Muscle of arm (tissue), 12 donors: ENCODE measurements around the gene PCBP4. TPM values are rescaled to one million over a fixed set of nuclear protein-coding genes. Genes with fewer than 3 reads are reported as not detected.

Experiments used
- DNase-seq: peaks from one replicate; pipeline ENCODE4 v3.0.0-alpha.2; 2013
- polyA plus RNA-seq, 12 donors: library from polyadenylated mRNA; unstranded; fragments of 120-200 nt; gene quantifications; one replicate each; pipeline ENCODE4 v1.2.1, GENCODE V29; 2013; ENCODE audit not compliant: insufficient read length in 12 of 12

PCBP4 gene
- polyA plus RNA-seq, 12 donors: 45.3 to 71.8 (median 56.8) TPM; not detected in 1

DNA sequence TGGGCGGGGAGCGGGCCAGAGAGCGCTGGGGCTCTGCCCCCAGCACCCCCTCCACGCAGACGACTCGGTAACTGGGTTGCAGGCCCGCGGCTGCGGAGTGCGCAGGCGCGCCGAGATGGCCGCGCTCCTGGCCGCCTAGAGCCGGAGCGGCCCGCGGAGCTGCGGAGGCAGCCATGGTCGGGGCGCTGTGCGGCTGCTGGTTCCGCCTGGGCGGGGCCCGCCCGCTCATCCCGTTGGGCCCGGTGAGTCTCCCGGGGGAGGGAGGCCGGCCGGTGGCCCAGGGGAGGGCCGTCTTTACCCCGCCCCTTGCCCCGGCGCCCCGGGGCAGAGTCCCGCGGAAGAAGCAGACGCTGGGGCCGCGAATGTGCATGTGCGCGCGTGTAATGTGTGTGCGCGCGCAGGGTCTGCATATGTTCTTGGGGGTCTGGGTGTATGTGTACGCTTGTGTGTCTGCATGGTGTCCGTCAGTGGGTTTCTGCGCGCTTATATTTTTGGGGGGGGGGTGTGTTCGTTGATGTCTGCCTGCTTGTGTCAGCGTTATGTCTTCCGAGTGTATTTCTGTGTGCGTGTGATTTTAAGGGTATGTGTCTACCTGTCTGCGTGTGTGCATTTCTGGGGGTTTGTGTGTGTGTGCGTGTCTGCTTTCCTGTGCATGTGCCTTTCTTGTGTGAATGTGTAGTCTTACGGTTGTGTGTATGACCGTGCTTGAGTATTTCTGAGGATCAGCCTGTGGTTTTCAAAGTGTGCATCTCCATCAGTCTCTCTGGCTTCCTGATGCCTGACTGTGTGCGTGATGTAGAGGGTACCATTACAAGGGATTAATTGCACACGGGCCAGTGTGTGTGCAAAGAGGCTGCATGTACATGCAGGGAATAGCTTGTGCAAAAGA lies 8.0 kb upstream of the PCBP4 start, which contains the start of gene ABHD14A:
Gene ABHD14A (plus strand): TSS at position 102 of the 889 bp plus-strand sequence. CDS start 72 bp downstream, at position 174.
- peak; percentile 78 for DNase-seq

DNA sequence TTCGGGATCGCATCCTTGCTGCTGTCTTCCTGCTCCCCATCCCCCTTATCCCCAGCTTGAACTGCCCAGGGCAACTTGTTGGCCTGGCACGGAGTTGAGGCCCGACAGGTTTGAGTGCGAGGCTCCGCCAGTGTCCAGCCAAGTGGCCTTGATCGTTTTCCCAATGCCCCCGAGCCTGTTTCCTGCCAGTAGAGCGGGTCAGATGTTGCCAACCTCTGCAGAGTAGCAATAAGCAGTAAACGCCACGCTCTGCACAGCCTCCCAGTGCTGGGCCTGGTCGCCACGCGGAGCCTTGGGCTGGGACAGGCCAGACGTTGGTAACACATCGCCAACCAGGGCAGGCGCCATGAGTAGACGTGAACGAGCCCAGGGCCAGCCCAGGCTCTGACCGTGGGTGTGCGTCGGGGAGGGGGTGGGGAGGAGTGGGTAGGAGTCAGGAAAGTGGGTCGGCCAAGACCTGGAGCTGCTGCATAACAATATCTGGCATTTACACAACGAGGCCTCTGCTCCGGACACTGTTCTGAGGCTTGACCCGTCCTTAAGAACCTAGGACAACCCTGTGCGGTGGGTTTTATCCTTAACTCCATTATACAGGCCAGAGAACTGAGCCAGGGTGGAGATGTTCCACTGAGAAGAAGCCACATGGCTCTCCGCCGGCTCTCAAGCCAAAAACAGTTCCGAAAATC lies 7.2 kb upstream of the PCBP4 start:
- no peak for DNase-seq

DNA sequence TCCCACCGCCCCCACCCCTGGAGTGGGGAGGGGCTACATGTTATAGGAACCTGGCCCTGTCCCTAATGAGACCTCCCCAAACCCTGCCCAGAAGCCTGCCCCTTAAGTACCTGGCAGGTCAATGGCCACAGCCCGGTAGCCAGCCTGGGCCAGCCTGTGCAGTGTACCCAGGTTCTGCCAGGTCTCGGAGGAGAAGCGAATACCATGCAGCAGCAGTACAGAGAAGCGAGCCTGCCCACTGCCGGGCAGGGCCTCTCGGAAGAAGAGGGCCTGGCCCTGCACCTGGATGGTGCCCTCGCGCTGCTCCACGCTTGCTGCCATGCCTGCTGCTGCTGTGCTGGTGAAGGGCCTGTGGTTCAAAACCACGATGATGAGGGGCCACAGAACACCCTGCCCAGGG lies 4.1 kb upstream of the PCBP4 start:
- no peak for DNase-seq

DNA sequence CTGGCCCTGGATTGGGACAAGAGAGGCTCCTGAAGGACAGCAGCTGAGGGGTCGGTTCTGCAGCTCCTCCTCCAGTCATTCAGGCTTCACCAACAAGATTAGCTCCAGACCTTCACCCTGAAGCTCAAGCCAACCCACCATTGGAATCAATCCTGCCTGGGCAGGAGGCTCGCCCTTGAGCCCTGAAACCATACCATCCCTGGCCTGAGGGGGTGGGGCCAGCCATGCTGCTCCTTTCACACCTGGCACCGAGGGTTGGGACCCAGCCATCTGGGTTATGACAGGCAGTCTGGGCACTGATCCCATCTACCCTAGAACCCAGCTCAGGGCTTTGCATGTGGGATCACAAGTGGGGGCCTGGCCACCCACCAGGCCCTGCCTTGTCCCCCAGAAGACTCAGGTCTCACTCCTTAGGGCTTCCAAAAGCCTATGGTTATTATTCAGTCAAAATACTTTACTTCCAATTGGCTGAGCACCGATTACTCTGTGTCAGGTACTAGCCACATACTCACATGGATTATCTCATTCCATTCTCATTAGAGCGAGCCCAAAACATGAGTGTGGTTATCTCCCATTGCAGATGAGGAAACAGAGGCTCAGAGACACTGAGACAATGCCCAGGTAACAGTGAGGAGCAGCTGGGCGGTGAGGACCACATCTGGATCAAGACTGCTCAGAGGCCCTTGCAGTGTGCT lies 3.5 kb upstream of the PCBP4 start:
- DNase-seq: no peak

DNA sequence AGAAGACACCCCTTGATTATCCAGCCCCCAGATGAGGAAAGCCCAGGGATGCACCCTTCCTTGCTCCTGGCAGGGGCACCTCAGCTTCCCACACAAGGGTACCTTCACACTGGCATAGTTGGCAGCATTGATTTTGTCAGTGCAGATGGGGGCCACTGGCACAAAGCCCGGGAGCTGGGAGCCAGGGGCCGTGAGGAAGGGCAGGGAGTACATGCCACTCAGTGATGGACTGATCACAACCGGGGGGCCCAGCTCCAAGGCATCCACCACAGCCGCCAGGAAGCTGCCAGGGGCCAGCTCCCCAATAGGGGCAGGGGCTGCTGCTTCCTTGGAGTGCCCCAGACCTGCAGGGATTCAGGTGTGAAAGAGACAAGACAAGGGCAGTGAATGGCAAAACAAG lies 2.6 kb upstream of the PCBP4 start:
- DNase-seq: no peak

DNA sequence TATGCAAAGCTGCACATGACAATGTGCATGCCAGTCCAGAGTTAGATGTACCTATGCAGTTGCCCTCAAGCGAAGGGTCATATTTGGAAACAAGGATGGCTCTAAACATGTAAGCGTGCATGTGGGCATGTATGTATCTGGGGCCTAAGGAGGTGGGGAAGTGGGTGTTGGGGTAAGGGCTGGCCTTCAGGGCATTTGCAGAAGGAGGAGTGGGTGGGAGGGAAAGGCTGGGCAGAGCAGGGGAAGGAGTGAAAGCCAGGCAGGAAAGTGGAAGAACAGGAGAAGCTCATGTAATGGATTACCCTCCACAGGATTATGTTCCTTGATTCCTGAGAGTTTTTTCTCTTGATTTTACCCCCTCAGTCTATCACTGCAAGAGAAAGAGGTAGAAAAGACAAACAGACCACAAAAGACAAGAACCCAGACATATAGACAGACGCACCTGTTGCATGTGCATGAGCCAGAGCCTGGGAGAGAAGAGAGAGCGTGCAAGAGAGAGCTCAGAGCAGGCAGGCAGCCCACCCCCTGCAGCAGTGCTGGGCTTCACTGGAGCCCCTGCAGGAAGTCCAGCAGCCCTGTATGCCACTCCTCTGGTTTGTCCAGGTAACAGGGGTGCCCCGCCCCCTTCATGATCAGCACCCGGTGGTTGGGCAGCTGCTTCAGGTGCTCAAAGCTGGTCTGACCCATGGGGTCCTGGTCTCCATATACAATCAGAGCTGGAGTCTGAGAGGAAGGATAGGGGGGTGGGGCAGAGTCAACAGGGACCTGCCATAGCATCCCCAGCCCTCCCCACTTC lies 1.8 kb upstream of the PCBP4 start:
- no peak for DNase-seq

DNA sequence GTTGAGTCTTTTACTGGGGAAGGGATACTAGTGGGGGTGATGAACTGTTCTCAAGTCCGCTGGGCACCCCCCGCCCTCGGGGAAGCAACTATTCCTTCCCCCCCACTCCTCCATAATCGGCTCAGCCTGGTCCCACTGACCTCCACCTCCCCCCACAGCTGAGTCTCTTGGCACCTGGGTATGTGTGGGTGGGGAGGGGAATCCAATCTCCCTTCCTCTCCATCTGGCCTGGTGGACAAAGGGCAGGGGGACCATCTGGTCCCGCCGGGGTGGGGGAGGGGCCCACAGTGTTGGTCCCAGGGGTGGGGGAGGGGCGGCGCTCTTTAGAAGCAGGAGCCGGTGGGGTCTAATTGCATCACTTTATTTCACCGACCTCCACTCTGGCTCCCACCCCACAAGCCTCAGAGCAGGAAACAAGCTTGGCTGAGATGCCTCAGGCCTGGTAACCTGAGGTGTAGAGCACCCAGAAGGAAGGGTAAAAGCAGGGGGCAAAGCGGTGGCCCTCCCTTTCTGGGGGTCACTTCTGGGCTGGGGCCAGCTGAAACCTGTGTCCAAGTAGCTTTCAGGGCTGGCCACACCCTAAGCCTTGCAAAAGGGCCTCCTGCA lies 1.0 kb upstream of the PCBP4 start:
- DNase-seq: peak; percentile 45

DNA sequence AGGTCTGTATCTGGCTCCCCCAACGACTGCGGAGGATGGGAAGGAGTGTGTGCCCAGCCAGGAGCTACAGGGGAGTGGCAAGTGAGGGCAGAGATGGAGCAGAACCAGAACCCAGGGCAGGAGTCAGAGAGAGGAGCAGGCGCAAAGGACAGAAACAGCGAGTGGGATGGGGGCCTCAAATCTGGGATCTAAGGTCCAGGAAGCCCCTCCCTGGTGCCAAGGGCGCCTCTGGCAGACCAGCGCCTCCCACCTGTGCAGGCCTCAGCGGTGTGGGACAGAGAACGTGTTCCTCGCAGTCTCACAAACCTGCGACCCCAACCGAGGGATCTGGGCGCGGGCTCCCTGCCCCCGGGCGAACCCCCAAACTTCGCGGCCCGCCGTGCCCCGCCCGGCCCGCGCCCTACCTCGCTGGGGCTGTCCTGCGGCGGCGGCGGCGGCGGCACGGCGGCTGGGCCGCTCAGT lies 301 bp downstream of the PCBP4 start:
- DNase-seq: no peak

DNA sequence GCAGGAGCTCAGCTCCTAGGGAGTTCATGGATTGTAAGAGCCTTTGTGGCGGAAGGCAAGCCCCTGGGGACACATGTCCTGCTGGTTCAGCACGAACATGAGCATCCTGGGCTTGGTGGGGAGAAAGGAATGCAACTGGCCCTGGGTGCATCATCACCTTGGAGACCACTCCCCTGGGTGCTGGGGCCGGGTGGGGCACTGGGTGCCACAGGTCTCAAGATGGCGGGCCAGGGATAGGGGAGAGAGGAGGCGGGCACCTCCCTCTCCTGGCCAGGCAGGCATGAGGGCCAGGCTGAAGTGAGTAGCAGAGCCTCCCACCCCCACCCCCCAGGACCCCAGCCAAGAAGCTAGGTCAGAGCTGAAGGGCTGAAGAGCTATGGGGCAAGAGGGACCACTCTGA lies 768 bp downstream of the PCBP4 start:
- no peak for DNase-seq

DNA sequence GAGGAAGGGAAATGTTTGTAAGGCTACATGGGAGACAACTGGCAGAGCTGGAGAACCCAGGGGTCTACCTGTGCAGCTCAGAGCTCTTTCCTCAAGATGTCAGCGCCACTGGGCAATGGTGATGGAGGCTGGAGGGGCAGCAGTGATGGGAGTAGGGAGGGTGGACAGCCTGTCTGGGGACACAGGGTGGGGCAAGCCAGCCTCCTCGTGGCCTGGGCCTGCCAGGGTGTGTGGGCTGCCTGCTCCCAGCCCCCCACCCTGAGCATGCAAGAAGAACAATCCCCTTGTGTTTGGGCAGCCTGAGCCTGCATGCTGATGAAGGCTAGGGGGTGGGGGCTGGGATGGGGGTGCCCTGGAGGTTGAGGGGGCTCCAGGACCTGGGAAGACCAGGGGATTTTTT lies 1.2 kb downstream of the PCBP4 start:
- DNase-seq: no peak

DNA sequence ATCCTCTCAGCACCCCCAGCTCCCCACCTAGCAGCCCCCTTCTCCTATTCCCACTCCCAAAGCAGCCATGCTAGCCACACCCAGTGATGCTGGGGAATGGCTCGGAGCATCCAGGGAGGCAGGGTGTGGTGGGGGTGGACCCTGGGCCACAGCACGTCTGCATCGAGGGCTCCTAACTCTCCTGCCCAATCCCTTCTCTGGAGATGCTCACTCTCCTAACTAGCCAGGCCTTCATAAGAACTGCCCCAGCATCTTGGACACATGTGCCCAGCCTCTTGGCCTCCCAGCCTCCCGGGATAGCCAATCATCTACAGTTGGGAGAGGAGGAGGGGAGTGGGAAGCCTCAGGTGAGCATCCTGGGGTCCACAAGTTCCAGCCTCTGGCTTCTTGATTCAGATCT lies 2.7 kb downstream of the PCBP4 start:
- DNase-seq: no peak

DNA sequence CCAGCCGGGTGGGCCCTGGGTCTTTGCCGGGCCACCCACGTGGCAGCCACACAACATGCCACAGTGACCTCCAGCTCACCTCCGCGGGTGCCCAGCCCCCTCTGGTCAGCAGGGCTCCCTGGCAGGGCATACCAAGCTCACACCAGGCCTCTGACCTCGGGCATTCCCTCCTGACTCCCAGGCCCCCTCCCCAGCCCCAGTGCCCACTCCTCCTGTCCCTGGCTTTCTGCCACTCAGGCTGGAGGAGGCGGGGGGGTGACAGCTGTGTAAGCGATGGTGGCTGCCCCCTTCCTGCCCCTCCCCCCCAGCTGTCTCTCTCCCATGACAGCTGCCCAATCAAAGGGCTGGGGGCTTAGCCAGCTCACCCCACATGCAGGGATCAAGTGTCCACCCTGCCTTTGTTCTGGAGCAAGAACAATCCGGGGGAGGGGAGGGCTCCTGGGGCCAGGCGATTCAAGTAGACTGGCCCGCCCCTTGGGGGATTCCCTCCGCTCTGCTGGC lies 3.3 kb downstream of the PCBP4 start:
- peak; percentile 46 for DNase-seq

DNA sequence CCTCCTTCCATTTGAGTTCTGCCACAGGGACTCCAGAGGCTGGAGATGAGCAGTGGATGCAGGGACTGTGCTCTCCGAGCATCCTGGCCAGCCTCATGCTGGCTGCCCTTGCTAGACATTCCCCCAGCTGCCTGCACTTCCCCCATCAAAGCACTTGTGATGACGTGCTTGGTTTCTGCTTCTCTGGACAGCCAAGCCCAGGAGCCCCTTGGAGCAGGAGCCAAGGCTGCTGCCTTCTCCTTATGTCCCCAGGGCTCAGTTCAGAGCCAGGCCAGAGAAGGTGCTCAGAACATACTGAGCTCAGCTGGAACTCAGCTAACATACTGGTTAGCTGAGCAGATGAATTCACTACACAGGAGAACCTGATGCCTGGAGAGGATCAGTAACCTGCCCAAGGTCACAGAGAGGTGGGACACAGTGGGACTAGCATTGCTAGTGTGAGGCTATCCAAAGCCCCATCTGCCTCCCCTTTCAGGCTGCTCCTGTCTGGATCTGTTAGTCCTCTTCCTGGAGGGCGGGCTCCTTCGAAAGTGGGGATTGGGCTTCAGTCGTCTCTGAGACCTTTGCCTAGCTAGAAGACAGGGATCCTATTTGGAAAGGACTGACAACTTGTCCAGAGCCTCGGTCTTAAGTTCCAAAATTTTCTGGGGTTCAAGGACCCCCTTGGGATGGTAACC lies 4.3 kb downstream of the PCBP4 start:
- DNase-seq: peak; percentile 45

DNA sequence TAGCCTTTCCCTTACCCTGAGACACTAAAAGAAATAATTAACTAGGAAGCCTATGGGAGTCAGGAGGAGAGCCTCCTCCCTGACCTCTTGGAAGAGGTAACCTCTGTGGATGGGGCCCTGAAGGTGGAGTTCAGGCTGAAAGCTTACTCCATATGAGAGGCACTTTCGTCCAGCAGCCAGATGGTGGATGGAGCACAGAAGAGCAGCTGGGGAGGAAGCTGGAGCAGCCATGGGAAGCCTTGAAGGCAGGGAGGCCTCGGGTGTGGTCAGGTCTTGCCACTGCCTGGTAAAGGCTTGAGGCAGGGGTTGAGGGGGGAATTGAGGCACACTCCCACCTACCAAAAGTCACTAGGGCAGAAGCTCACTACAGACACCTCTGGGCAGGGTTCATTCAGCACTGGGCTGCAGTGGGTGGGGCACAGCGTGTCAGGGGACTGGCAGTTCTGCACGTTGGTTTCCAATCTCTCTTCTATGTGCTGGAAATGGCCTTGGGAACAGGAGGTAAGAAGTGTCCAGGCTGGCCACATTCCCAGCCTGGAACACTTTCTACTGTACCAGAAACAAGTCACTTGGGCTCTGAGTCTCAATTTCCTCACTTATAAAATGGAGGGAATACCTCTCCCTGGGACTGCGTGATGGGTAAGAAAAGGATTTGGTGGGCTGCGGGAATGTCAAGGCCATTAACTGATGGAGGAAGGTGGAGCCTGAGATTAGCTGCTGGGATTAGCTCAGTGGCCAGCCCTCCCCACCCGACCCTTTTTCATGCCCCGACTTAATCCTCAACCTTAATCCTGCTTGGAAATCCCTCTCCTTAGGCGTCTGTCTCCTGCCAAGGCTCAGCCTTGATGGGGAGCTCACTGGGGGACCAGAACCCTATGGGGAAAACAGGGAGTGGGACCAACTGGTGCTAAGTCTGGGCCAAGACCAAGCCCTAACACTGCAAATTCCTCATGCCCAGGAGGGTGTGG lies 5.4 kb downstream of the PCBP4 start:
- DNase-seq: no peak

DNA sequence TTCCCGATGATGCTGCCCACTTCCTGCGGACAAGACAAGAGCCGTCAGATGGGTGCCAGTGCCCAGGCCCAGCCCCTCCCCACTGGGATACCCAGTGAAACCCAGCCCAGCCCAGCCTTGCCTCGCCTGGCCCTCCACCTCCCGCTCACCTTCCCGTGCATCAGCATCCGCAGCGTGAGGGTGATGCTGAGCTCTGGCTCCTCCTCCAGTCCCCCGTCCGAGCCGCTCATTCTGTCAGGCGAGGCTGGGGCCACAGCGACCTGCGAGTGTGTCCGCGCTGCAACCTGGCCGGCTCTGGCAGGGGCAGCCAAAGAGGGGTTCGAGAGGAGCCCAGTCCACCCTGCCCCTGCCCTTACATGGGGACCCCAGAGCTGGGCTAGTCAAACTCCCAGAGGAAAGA lies 6.2 kb downstream of the PCBP4 start:
- no peak for DNase-seq

DNA sequence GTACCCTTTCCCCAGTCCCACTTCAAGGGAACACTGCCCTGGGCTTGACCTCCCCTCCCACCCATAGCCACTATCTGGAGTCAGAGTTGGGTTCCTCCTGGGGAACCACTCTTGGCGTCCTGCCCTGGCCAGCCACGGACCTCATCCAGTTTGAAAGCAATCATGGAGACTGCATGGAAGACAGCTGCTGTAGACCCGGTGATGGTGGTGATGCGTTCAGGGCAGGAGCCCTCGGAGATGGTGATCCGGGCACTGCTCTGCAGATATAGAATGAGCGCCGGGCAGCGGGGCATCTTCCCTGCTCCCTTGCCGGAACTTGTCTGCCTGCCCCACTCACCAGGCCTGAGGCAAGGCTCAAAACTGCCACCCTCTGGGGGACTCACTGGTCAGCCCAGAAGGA lies 6.9 kb downstream of the PCBP4 start:
- no peak for DNase-seq

DNA sequence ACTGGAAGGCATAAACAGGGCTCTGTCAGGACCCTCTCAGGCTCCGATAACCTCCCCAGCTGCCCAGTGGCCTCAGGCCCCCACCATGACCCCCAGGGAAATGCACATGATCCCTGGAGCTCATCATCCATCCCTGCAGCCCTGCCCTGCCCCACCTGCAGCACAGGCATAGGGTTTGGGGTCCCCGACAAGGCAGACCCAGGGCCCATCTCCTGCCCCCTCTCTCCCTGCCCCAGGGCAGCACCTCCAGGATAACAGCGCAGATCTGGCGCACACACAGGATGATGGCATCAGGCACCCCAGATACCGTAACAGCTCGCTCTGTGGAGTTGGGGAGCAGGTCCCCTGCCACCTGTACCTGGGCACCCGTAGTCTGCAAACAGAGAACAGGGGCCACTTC lies 7.6 kb downstream of the PCBP4 start:
- no peak for DNase-seq

DNA sequence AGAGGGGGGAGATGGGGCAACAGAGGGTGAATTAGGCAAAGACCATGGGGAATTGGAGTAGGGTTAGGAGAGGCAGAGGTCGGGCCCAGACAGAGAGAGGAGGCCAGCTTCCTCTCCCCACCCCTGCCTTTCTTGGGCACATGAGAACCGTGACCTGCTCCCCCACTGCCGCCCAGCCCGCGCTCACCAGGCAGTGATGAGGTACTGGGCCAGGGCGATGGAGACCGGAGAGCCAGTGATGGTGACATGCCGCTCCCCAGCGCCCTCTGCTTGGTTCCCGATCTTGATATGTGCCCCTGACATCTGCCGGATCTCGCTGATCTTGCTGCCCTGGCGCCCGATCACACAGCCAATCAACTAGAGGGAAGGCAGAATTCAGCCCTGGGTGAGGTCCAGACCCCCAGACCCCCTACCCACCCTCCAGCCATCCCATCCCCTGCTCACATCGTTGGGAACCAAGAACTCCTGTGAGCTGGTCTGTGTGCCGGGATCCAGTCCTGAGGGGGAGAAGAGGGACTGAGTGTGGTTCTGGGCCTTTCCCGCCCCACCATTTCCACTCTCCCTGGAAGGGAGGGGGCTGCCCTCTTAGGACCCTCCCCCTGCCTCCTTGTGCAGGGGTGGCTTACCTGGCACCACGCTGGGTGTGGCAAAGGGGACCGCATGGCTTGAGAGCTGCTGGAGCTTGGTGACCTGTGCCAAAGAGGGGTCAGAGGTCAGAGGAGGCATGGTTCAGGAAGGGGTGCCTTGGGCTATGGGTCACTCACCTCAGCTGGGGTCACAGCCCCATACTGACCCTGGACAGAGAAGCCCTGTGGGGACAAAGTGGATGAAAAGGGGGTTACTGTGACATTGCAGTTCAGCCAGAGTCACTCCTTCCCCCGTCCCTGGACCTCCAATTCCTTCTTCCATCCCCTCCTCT lies 8.4 kb downstream of the PCBP4 start:
- DNase-seq: no peak
